Panc1 (cell line): ENCODE measurements around the gene RNF175. TPM values are rescaled to one million over a fixed set of nuclear protein-coding genes. Genes with fewer than 3 reads are reported as not detected.

ENCODE experiments used
- ATAC-seq: fragments of 200-7000 bp; cut with Tn5 transposase; 2 replicates; pipeline ENCODE4 v1.9.1; 2020; ENCODE audit warnings: mild to moderate bottlenecking, moderate library complexity
- BruUV-seq: library from RNA; stranded (reverse); fragments of 400-500 nt; replicated peaks from 2 replicates; lab custom pipeline; 2021; lab: Mats Ljungman, UMichigan
- CTCF ChIA-PET: fragments of 300-600 bp; sonication (Branson Sonifier 250); formaldehyde crosslinking; loops from one replicate; lab custom pipeline; 2022; ENCODE audit warnings: antibody characterized with exemption; lab: Charles Lee
- POLR2A ChIA-PET: fragments of 300-600 bp; sonication (Branson Sonifier 250); formaldehyde crosslinking; loops from one replicate; lab custom pipeline; 2022; ENCODE audit warnings: antibody characterized with exemption; lab: Charles Lee
- DNase-seq: peaks from one replicate; pipeline ENCODE4 v3.0.0-alpha.2; 2010; ENCODE audit warnings: low read depth, low spot score
- H3K27ac ChIP-seq: 2 replicates; pipeline ENCODE4 v1.5.1; 2011; ENCODE audit warnings: mild to moderate bottlenecking, low read length, inconsistent platforms
- H3K27me3 ChIP-seq: fragments of 200-500 bp; sonication (Bioruptor generic); 2 replicates; pipeline ENCODE4 v1.6.0; 2014; ENCODE audit warnings: low read length, inconsistent platforms; ENCODE audit not compliant: control insufficient read depth, insufficient read depth
- H3K36me3 ChIP-seq: fragments of 200-500 bp; sonication (Bioruptor generic); 2 replicates; pipeline ENCODE4 v1.5.1; 2014; ENCODE audit warnings: inconsistent platforms, mild to moderate bottlenecking, low read length, moderate library complexity; ENCODE audit not compliant: control insufficient read depth, insufficient read depth
- H3K4me1 ChIP-seq: 2 replicates; pipeline ENCODE4 v1.5.1; 2011; ENCODE audit warnings: inconsistent platforms, mild to moderate bottlenecking, low read length, moderate library complexity; ENCODE audit not compliant: control insufficient read depth, insufficient read depth
- H3K4me3 ChIP-seq, 2 experiments: 2 replicates each; pipeline ENCODE4 v1.5.1; 2011 to 2012; ENCODE audit warnings: low read depth in 2 of 2, low read length in 2 of 2, mild to moderate bottlenecking in 2 of 2, inconsistent platforms in 1 of 2, moderate library complexity in 1 of 2
- H3K9me3 ChIP-seq: fragments of 200-500 bp; sonication (Bioruptor generic); 2 replicates; pipeline ENCODE4 v1.5.1; 2014; ENCODE audit warnings: low read depth, mild to moderate bottlenecking, inconsistent platforms, low read length, moderate library complexity; ENCODE audit not compliant: control insufficient read depth, insufficient read depth
- POLR2AphosphoS5 ChIP-seq: IDR thresholded peaks from 2 replicates; pipeline ENCODE4 v1.6.1; 2012; ENCODE audit warnings: mild to moderate bottlenecking, low read depth, low read length, moderate library complexity
- SIN3A ChIP-seq: IDR thresholded peaks from 2 replicates; pipeline ENCODE4 v1.6.1; 2012; ENCODE audit warnings: low read depth, mild to moderate bottlenecking, low read length, moderate library complexity, borderline replicate concordance; ENCODE audit not compliant: insufficient read depth
- TCF7L2 ChIP-seq: IDR thresholded peaks from 2 replicates; pipeline ENCODE4 v1.6.1; 2011; ENCODE audit warnings: mild to moderate bottlenecking, low read depth, low read length, inconsistent platforms
- in situ Hi-C: cut with HindIII; loops from 2 replicates; pipeline ENCODE4 v1.10.0; 2016; ENCODE audit warnings: low sequenced_read_pairs, low pct_unique_long_range_greater_than_20kb
- intact Hi-C: fragments of 100-400 bp; cut with micrococcal nuclease; formaldehyde crosslinking; loops from one replicate; pipeline ENCODE4 v1.10.0; 2022; ENCODE audit not compliant: unreplicated experiment
- total RNA-seq: library from RNA; stranded (reverse); gene quantifications from one replicate; pipeline ENCODE4 v1.2.1, GENCODE V29; 2021; ENCODE audit not compliant: unreplicated experiment
- TF ChIP-seq, protein P1 (sequence below), 2 experiments: IDR thresholded peaks; 2 replicates each; pipeline ENCODE4 v1.6.1; 2011 to 2012; ENCODE audit warnings: low read depth in 2 of 2, control low read depth in 1 of 2, low read length in 1 of 2, mild to moderate bottlenecking in 1 of 2, moderate library complexity in 1 of 2; ENCODE audit not compliant: insufficient read depth in 1 of 2
- TF ChIP-seq, protein P2 (sequence below): fragments of 450-650 bp; IDR thresholded peaks from 2 replicates; pipeline ENCODE4 v1.5.1; 2017; ENCODE audit warnings: mild to moderate bottlenecking

The RNF175 gene
- total RNA-seq, 1 experiment from 2014 or later: not detected

DNA sequence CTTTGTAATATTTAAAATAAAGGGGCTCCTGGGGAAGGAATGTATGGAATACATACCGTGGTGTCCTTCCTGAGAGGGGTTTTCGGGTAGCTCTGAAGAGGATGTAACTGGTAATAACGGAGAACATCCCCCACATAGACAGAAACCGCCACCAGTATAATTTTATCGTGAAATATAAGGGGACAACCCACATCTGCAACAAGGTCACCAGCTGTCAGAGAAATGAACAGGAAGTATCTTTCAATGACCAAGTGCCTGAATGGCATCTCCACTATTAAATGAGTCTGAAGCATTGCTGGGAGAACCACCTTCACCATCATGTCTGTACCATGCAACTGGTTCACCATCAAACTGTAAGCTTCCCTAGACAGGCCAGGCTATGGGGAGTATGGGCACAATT is 31.7 kb downstream of the RNF175 start:
- BruUV-seq: no TSS peak
- Histone ChIP-seq H3K27me3 (no peaks in the 10 kb centered on the region; the same call in 1 of the 2 replicates), H3K4me1 (no peaks in the 10 kb centered on the region), H3K4me3 (no peak overlapping the region), H3K9me3 (no peaks in the 10 kb centered on the region), H3K36me3 (no peaks in the 10 kb centered on the region), H3K27ac (no peak overlapping the region)
- in situ Hi-C loops (no loop called here), intact Hi-C loops (no loop called here)
- ATAC-seq (no peak), DNase-seq (no peak)
- TF ChIP-seq POLR2AphosphoS5 (no peak), SIN3A (no peak)
- CTCF ChIA-PET: no interaction called here
- POLR2A ChIA-PET: no interaction called here

DNA sequence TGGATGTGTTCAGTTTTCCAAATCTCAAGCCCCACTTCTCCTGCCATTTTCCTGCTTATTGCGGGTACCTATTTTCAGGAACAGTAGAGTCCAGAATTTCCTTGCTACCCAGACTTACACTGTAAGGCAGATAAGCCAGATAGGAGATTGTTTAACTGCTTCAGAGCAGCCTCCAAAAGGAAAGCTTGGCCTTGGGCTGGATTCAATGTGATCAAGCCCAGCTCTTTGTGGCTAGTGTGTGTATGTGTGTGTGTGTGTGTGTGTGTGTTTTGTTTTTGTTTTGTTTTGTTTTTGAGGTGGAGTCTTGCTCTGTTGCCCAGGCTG is 34.0 kb downstream of the RNF175 start:
- TF ChIP-seq SIN3A (no peak), POLR2AphosphoS5 (no peak), TCF7L2 (no peak)
- TF ChIP-seq, protein P1, sequence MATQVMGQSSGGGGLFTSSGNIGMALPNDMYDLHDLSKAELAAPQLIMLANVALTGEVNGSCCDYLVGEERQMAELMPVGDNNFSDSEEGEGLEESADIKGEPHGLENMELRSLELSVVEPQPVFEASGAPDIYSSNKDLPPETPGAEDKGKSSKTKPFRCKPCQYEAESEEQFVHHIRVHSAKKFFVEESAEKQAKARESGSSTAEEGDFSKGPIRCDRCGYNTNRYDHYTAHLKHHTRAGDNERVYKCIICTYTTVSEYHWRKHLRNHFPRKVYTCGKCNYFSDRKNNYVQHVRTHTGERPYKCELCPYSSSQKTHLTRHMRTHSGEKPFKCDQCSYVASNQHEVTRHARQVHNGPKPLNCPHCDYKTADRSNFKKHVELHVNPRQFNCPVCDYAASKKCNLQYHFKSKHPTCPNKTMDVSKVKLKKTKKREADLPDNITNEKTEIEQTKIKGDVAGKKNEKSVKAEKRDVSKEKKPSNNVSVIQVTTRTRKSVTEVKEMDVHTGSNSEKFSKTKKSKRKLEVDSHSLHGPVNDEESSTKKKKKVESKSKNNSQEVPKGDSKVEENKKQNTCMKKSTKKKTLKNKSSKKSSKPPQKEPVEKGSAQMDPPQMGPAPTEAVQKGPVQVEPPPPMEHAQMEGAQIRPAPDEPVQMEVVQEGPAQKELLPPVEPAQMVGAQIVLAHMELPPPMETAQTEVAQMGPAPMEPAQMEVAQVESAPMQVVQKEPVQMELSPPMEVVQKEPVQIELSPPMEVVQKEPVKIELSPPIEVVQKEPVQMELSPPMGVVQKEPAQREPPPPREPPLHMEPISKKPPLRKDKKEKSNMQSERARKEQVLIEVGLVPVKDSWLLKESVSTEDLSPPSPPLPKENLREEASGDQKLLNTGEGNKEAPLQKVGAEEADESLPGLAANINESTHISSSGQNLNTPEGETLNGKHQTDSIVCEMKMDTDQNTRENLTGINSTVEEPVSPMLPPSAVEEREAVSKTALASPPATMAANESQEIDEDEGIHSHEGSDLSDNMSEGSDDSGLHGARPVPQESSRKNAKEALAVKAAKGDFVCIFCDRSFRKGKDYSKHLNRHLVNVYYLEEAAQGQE (IDR thresholded peaks at IDR 0.05; ENCODE audit: insufficient read depth in 1 of 2, low read depth in 2 of 2, low read length in 1 of 2): no peak
- TF ChIP-seq, protein P2, sequence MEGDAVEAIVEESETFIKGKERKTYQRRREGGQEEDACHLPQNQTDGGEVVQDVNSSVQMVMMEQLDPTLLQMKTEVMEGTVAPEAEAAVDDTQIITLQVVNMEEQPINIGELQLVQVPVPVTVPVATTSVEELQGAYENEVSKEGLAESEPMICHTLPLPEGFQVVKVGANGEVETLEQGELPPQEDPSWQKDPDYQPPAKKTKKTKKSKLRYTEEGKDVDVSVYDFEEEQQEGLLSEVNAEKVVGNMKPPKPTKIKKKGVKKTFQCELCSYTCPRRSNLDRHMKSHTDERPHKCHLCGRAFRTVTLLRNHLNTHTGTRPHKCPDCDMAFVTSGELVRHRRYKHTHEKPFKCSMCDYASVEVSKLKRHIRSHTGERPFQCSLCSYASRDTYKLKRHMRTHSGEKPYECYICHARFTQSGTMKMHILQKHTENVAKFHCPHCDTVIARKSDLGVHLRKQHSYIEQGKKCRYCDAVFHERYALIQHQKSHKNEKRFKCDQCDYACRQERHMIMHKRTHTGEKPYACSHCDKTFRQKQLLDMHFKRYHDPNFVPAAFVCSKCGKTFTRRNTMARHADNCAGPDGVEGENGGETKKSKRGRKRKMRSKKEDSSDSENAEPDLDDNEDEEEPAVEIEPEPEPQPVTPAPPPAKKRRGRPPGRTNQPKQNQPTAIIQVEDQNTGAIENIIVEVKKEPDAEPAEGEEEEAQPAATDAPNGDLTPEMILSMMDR: no peak
- ATAC-seq: no peak
- H3K27ac ChIP-seq: no peak overlapping the region
- intact Hi-C loops: no loop called here
- H3K9me3 ChIP-seq: no peaks in the 10 kb centered on the region
- ChIA-PET POLR2A (interaction anchor here (0.6 kb wide), 1 partner anchor 139 kb away, joined by 4 read pairs; no protein-coding TSS in a partner anchor), CTCF (no interaction called here)
- in situ Hi-C loops: no loop called here
- H3K4me1 ChIP-seq: no peaks in the 10 kb centered on the region
- H3K36me3 ChIP-seq: no peaks in the 10 kb centered on the region
- H3K4me3 ChIP-seq: no peak overlapping the region
- DNase-seq: no peak
- BruUV-seq: no TSS peak
- H3K27me3 ChIP-seq: no peaks in the 10 kb centered on the region; the same call in 1 of the 2 replicates

DNA sequence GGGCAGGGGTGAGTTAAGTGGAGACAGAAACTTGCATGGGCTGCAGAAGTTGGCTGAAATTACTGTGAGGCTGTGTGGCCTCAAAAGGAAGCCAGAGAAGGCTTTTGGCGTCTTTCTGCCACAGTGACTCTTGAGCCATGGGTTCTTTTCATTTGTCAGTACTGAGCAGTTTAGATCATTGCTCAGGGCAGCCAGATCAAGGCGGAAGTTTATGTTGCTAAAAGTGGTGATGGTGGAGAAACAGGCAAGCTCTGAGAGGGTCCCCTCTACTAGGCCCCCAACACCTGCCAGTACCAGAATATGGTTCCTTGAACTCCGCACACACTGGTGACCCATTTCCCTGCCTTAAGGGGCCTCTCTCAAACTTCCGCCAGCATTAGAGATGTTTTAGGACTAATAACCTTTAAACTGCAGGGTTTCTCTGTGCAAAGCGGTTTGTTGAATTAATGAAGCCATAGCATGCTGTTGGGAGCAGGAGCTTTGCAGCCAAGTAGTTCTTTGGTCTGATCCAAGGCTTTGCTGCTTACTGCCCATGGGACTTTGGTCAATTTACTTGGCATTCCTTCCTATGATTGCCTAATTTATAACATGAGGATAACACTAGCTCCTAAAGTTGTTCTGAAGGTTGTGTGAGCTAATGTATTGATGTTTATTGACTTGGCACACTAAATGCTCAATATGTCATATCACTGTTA is 34.5 kb downstream of the RNF175 start:
- in situ Hi-C loops: no loop called here
- ChIA-PET POLR2A (no interaction called here), CTCF (no interaction called here)
- Histone ChIP-seq H3K27ac (no peak overlapping the region), H3K9me3 (no peaks in the 10 kb centered on the region), H3K4me3 (no peak overlapping the region), H3K27me3 (no peaks in the 10 kb centered on the region; the same call in 1 of the 2 replicates), H3K4me1 (no peaks in the 10 kb centered on the region), H3K36me3 (no peaks in the 10 kb centered on the region)
- no peak for ATAC-seq
- intact Hi-C loops: no loop called here
- DNase-seq: no peak
- TF ChIP-seq SIN3A (no peak), POLR2AphosphoS5 (no peak), TCF7L2 (no peak)
- TF ChIP-seq, protein P1 (IDR thresholded peaks at IDR 0.05; ENCODE audit: insufficient read depth in 1 of 2, low read depth in 2 of 2, low read length in 1 of 2): no peak
- TF ChIP-seq, protein P2: no peak
- no TSS peak for BruUV-seq
